Measurements from ENCODE around the gene ACSS3. TPM values are rescaled to one million over a fixed set of nuclear protein-coding genes. Genes with fewer than 3 reads are reported as not detected.
"Not testable (repeated sequence)": the region's sequence is repeated elsewhere in the genome, so short reads cannot be mapped to it uniquely, and the experiment has no call there.

The ACSS3 gene, protein sequence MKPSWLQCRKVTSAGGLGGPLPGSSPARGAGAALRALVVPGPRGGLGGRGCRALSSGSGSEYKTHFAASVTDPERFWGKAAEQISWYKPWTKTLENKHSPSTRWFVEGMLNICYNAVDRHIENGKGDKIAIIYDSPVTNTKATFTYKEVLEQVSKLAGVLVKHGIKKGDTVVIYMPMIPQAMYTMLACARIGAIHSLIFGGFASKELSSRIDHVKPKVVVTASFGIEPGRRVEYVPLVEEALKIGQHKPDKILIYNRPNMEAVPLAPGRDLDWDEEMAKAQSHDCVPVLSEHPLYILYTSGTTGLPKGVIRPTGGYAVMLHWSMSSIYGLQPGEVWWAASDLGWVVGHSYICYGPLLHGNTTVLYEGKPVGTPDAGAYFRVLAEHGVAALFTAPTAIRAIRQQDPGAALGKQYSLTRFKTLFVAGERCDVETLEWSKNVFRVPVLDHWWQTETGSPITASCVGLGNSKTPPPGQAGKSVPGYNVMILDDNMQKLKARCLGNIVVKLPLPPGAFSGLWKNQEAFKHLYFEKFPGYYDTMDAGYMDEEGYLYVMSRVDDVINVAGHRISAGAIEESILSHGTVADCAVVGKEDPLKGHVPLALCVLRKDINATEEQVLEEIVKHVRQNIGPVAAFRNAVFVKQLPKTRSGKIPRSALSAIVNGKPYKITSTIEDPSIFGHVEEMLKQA
- polyA plus RNA-seq, result 6.0 TPM
- long read RNA-seq, donor 1, full-length matches to known transcripts, result 5 of 5 reads
- long read RNA-seq, donor 1, partial matches to known transcripts, result 0 of 5 reads
- long read RNA-seq, donor 1, other reads (novel, unspliced or antisense), result 0 of 5 reads
- long read RNA-seq, donor 2, full-length matches to known transcripts, result 6 of 6 reads
- long read RNA-seq, donor 2, partial matches to known transcripts, result 0 of 6 reads
- long read RNA-seq, donor 2, other reads (novel, unspliced or antisense), result 0 of 6 reads
- long read RNA-seq, donor 3, result 0 reads
- long read RNA-seq, donor 4, result 0 reads
- long read RNA-seq, donor 5, partial matches to known transcripts, result 0 of 1 reads
- long read RNA-seq, donor 5, other reads (novel, unspliced or antisense), result 0 of 1 reads
- long read RNA-seq, donor 6, full-length matches to known transcripts, result 5 of 5 reads
- long read RNA-seq, donor 6, partial matches to known transcripts, result 0 of 5 reads
- long read RNA-seq, donor 6, other reads (novel, unspliced or antisense), result 0 of 5 reads
- long read RNA-seq, donor 7, result 0 reads
- long read RNA-seq, donor 8, full-length matches to known transcripts, result 5 of 5 reads
- long read RNA-seq, donor 8, partial matches to known transcripts, result 0 of 5 reads
- long read RNA-seq, donor 8, other reads (novel, unspliced or antisense), result 0 of 5 reads
- long read RNA-seq, donor 9, full-length matches to known transcripts, result 8 of 8 reads
- long read RNA-seq, donor 9, partial matches to known transcripts, result 0 of 8 reads
- long read RNA-seq, donor 9, other reads (novel, unspliced or antisense), result 0 of 8 reads
- long read RNA-seq, donor 10, full-length matches to known transcripts, result 4 of 4 reads
- long read RNA-seq, donor 10, partial matches to known transcripts, result 0 of 4 reads
- long read RNA-seq, donor 10, other reads (novel, unspliced or antisense), result 0 of 4 reads
- long read RNA-seq, donor 11, result 0 reads

DNA sequence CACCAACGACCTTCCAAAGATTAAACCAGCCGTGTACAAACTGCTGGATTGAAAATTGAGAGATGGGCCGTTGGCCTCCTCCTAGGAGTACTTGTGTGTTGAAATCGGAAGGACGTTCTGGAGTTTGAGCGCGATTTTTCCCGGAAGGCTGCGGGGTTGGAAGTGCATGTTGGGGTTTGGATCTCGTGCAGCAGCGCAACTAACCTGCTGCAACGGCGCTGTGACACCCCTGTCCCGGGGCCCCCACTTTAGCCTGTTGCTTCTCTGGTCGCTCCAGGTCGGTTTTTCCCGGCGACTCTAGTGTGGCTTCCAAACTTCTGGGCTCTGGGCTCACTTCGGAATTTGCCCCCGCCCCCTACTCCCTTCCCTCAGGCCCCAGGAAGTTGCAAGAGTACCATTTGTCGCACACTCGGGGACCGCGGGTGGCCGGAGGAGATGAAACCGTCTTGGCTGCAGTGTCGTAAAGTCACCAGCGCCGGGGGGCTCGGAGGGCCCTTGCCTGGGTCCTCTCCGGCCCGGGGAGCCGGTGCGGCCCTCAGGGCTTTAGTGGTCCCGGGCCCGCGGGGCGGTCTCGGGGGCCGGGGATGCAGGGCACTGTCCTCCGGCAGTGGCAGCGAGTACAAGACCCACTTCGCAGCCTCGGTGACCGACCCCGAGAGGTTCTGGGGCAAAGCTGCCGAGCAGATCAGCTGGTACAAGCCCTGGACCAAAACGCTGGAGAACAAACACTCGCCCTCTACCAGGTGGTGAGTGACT, at the start of gene ACSS3:
Gene ACSS3 (plus strand): TSS at position 394 of the 756 bp plus-strand sequence. CDS start 42 bp downstream, at position 436.
- peak; percentile 16 to 64 for DNase-seq
- no peaks in the 10 kb centered on the region for H3K27me3 ChIP-seq (ENCODE audit: control insufficient read depth, insufficient read depth, low read length)
- no CpG with 5 or more reads among the region's 49 CpGs for WGBS (ENCODE audit: insufficient coverage, low lambda C conversion rate)
- peak within 1 kb of the TSS; percentile 55 for H3K27ac ChIP-seq (ENCODE audit: low read length)
- H3K4me3 ChIP-seq (ENCODE audit: low read length), result peak within 1 kb of the TSS; percentile 77
- H3K36me3 ChIP-seq (ENCODE audit: control insufficient read depth, insufficient read depth, low read length), result no peaks in the 10 kb centered on the region
- no peaks in the 10 kb centered on the region for H3K9me3 ChIP-seq (ENCODE audit: control insufficient read depth, low read depth, low read length)
- peaks cover 11% of the 10 kb centered on the region for H3K4me1 ChIP-seq (ENCODE audit: control insufficient read depth, insufficient read depth, low read length)

- WGBS (ENCODE audit: insufficient coverage, low lambda C conversion rate), result 100% methylated on average over 1 of the region's 1 CpG
- H3K27me3 ChIP-seq (ENCODE audit: control insufficient read depth, insufficient read depth, low read length), result no peaks in the 10 kb centered on the region
- H3K36me3 ChIP-seq (ENCODE audit: control insufficient read depth, insufficient read depth, low read length), result no peaks in the 10 kb centered on the region
- no peak overlapping the region for H3K4me3 ChIP-seq (ENCODE audit: low read length)
- H3K9me3 ChIP-seq (ENCODE audit: control insufficient read depth, low read depth, low read length), result no peaks in the 10 kb centered on the region
- no peak overlapping the region for H3K27ac ChIP-seq (ENCODE audit: low read length)
- no peak for DNase-seq
- no peaks in the 10 kb centered on the region for H3K4me1 ChIP-seq (ENCODE audit: control insufficient read depth, insufficient read depth, low read length)
These were observed 43.0 kb upstream of the ACSS3 start for GRCh38 chr12:81034926-81035325.

DNA sequence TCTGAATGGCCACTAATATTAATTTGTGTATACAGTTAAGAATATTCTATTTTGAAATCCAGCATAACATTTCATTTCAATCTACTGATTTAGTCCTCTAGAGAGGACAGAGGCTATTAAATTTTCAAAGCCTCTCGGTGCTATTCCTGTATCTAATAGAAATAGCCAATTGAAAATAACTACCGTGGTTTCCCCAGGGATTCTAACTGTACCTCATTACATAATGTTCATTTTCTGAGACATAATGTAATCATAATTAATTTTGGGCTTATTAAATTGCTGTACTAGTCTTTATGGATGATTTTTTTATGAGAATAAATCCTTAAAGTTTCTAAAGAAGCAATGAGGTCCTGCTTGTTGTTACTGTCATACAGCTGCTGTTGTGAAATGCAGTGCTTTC, 38.6 kb upstream of the ACSS3 start:
- WGBS (ENCODE audit: insufficient coverage, low lambda C conversion rate), result no CpG with 5 or more reads among the region's 2 CpGs
- Histone ChIP-seq H3K36me3 (ENCODE audit: control insufficient read depth, insufficient read depth, low read length) (no peaks in the 10 kb centered on the region), H3K9me3 (ENCODE audit: control insufficient read depth, low read depth, low read length) (no peaks in the 10 kb centered on the region), H3K27me3 (ENCODE audit: control insufficient read depth, insufficient read depth, low read length) (no peaks in the 10 kb centered on the region), H3K4me1 (ENCODE audit: control insufficient read depth, insufficient read depth, low read length) (no peaks in the 10 kb centered on the region), H3K4me3 (ENCODE audit: low read length) (no peak overlapping the region), H3K27ac (ENCODE audit: low read length) (no peak overlapping the region)
- no peak for DNase-seq

- 80% methylated on average over 1 of the region's 1 CpG for WGBS (ENCODE audit: insufficient coverage, low lambda C conversion rate)
- no peak for DNase-seq
- Histone ChIP-seq H3K9me3 (ENCODE audit: control insufficient read depth, low read depth, low read length) (no peaks in the 10 kb centered on the region), H3K4me1 (ENCODE audit: control insufficient read depth, insufficient read depth, low read length) (no peaks in the 10 kb centered on the region), H3K4me3 (ENCODE audit: low read length) (no peak overlapping the region), H3K27me3 (ENCODE audit: control insufficient read depth, insufficient read depth, low read length) (no peaks in the 10 kb centered on the region), H3K36me3 (ENCODE audit: control insufficient read depth, insufficient read depth, low read length) (no peaks in the 10 kb centered on the region), H3K27ac (ENCODE audit: low read length) (no peak overlapping the region)
These were observed 33.7 kb upstream of the ACSS3 start for GRCh38 chr12:81043979-81044740.

DNA sequence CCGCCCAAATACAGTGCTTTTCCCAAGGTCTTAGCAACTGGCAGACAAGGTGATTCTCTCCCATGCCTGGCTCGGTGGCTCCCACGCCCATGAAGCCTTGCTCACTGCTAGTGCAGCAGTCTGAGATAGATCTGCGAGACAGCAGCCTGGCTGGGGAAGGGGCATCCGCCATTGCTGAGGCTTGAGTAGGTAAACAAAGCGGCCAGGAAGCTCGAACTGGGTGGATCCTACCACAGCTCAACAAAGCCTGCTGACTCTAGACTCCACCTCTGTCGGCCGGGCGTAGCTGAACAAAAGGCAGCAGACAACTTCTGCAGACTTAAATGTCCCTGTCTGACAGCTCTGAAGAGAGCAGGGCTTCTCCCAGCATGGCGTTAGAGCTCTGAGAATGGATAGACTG, 12.9 kb upstream of the ACSS3 start:
- no CpG with 5 or more reads among the region's 11 CpGs for WGBS (ENCODE audit: insufficient coverage, low lambda C conversion rate)
- not testable (repeated sequence) for H3K4me3 ChIP-seq (ENCODE audit: low read length)

GRCh38 chr12:81070846-81071245, 7.0 kb upstream of the ACSS3 start:
- Histone ChIP-seq H3K36me3 (ENCODE audit: control insufficient read depth, insufficient read depth, low read length) (no peaks in the 10 kb centered on the region), H3K27me3 (ENCODE audit: control insufficient read depth, insufficient read depth, low read length) (no peaks in the 10 kb centered on the region), H3K4me1 (ENCODE audit: control insufficient read depth, insufficient read depth, low read length) (no peaks in the 10 kb centered on the region), H3K9me3 (ENCODE audit: control insufficient read depth, low read depth, low read length) (no peaks in the 10 kb centered on the region), H3K27ac (ENCODE audit: low read length) (no peak overlapping the region), H3K4me3 (ENCODE audit: low read length) (no peak overlapping the region)
- DNase-seq, result no peak

More for the DNA sequence above, 12.9 kb upstream of the ACSS3 start:
- not testable (repeated sequence) for DNase-seq; H3K4me1 ChIP-seq (ENCODE audit: control insufficient read depth, insufficient read depth, low read length); H3K27ac ChIP-seq (ENCODE audit: low read length); H3K36me3 ChIP-seq (ENCODE audit: control insufficient read depth, insufficient read depth, low read length); H3K9me3 ChIP-seq (ENCODE audit: control insufficient read depth, low read depth, low read length); H3K27me3 ChIP-seq (ENCODE audit: control insufficient read depth, insufficient read depth, low read length)

GRCh38 chr12:81075539-81075938, 2.3 kb upstream of the ACSS3 start:
- H3K9me3 ChIP-seq (ENCODE audit: control insufficient read depth, low read depth, low read length), result no peaks in the 10 kb centered on the region
- H3K4me3 ChIP-seq (ENCODE audit: low read length), result no peak overlapping the region
- no peaks in the 10 kb centered on the region for H3K27me3 ChIP-seq (ENCODE audit: control insufficient read depth, insufficient read depth, low read length)
- no peak overlapping the region for H3K27ac ChIP-seq (ENCODE audit: low read length)
- peaks cover 11% of the 10 kb centered on the region for H3K4me1 ChIP-seq (ENCODE audit: control insufficient read depth, insufficient read depth, low read length)
- no peaks in the 10 kb centered on the region for H3K36me3 ChIP-seq (ENCODE audit: control insufficient read depth, insufficient read depth, low read length)
- no peak for DNase-seq
- no CpG with 5 or more reads among the region's 3 CpGs for WGBS (ENCODE audit: insufficient coverage, low lambda C conversion rate)

DNA sequence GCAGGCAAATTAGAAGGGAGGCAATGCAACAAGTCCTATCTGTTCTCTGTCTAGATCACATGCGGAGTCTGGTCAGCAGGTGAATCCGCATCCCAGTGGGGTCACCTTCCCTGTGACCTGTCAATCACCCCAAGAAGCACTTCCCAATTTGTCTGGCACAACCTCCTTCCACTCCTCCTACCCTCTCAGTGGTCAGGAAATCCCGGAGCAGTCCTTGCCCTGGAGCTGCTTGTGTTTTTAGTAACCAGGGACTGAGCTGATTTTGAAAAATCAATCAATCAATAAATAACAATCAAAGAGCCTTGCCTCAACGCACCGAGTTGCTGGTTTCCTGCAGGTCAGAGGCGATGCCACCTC, 572 bp upstream of the ACSS3 start:
- peaks cover 11% of the 10 kb centered on the region for H3K4me1 ChIP-seq (ENCODE audit: control insufficient read depth, insufficient read depth, low read length)
- H3K27ac ChIP-seq (ENCODE audit: low read length), result no peak overlapping the region
- no peak for DNase-seq
- H3K9me3 ChIP-seq (ENCODE audit: control insufficient read depth, low read depth, low read length), result no peaks in the 10 kb centered on the region
- no CpG with 5 or more reads among the region's 6 CpGs for WGBS (ENCODE audit: insufficient coverage, low lambda C conversion rate)
- peak overlapping the region; percentile 77 for H3K4me3 ChIP-seq (ENCODE audit: low read length)
- H3K27me3 ChIP-seq (ENCODE audit: control insufficient read depth, insufficient read depth, low read length), result no peaks in the 10 kb centered on the region
- H3K36me3 ChIP-seq (ENCODE audit: control insufficient read depth, insufficient read depth, low read length), result no peaks in the 10 kb centered on the region

All from large intestine (tissue), 12 donors.